GM19467 (cell line): ENCODE measurements around the gene CNEP1R1.
A peak's percentile ranks its signal among the peaks of the same experiment; 100 is the strongest.
"Not testable (repeated sequence)": the region's sequence is repeated elsewhere in the genome, so short reads cannot be mapped to it uniquely, and the experiment has no call there.

Experiments
- ATAC-seq: cut with Tn5 transposase; IDR thresholded peaks from one replicate; pipeline ENCODE4 v1.9.1; 2021; ENCODE audit warnings: mild to moderate bottlenecking, moderate library complexity; ENCODE audit not compliant: unreplicated experiment

The CNEP1R1 gene

GRCh38 chr16:50024684-50025536 lies at the start of gene CNEP1R1:
Gene CNEP1R1 (plus strand): TSS chr16:50025225. CDS start chr16:50025316, 91 bp downstream.
- peak; percentile 97 for ATAC-seq

GRCh38 chr16:49977427-49977826 lies 47.6 kb upstream of the CNEP1R1 start:
- no peak for ATAC-seq

- ATAC-seq, result no peak
Measured at GRCh38 chr16:49978569-49979326, 46.3 kb upstream of the CNEP1R1 start.

- no peak for ATAC-seq
Measured at GRCh38 chr16:49980166-49980565, 44.9 kb upstream of the CNEP1R1 start.

GRCh38 chr16:49986351-49987124 lies 38.5 kb upstream of the CNEP1R1 start:
- no peak for ATAC-seq

GRCh38 chr16:49987381-49987780 lies 37.6 kb upstream of the CNEP1R1 start:
- no peak for ATAC-seq

GRCh38 chr16:49992825-49993224 lies 32.2 kb upstream of the CNEP1R1 start:
- no peak for ATAC-seq

GRCh38 chr16:49993579-49993978 lies 31.4 kb upstream of the CNEP1R1 start:
- ATAC-seq, result no peak

- no peak for ATAC-seq
Measured at GRCh38 chr16:49994006-49994405, 31.0 kb upstream of the CNEP1R1 start.

GRCh38 chr16:49995720-49996119 lies 29.3 kb upstream of the CNEP1R1 start:
- ATAC-seq, result no peak

- no peak for ATAC-seq
Measured at GRCh38 chr16:49997721-49998251, 27.2 kb upstream of the CNEP1R1 start.

GRCh38 chr16:49998991-49999390 lies 26.0 kb upstream of the CNEP1R1 start:
- ATAC-seq, result no peak

GRCh38 chr16:50001144-50001543 lies 23.9 kb upstream of the CNEP1R1 start:
- ATAC-seq, result no peak

GRCh38 chr16:50002190-50002589 lies 22.8 kb upstream of the CNEP1R1 start:
- ATAC-seq, result no peak

- no peak for ATAC-seq
Measured at GRCh38 chr16:50004239-50004638, 20.8 kb upstream of the CNEP1R1 start.

GRCh38 chr16:50006964-50007363 lies 18.1 kb upstream of the CNEP1R1 start:
- ATAC-seq, result no peak

- ATAC-seq, result no peak
Measured at GRCh38 chr16:50007744-50008143, 17.3 kb upstream of the CNEP1R1 start.

GRCh38 chr16:50010212-50010611 lies 14.8 kb upstream of the CNEP1R1 start:
- no peak for ATAC-seq

- ATAC-seq, result no peak
Measured at GRCh38 chr16:50011707-50012106, 13.3 kb upstream of the CNEP1R1 start.

GRCh38 chr16:50012182-50012581 lies 12.8 kb upstream of the CNEP1R1 start:
- no peak for ATAC-seq

GRCh38 chr16:50014211-50014610 lies 10.8 kb upstream of the CNEP1R1 start:
- ATAC-seq, result not testable (repeated sequence)
